G401.6 (cell line): ENCODE results near the gene IL17C.
"Not testable (repeated sequence)": the region's sequence is repeated elsewhere in the genome, so short reads cannot be mapped to it uniquely, and the experiment has no call there.

ENCODE experiments used
- FAIRE-seq: peaks from 2 replicates; lab custom pipeline; 2012; peaks lifted over from hg19 to GRCh38; lab: Jason Lieb, UNC

The IL17C gene

GRCh38 chr16:88661468-88661867 is 23.1 kb downstream of the IL17C start:
- FAIRE-seq, result no peak

- FAIRE-seq, result no peak
Observed at GRCh38 chr16:88662222-88662842, 24.0 kb downstream of the IL17C start.

DNA sequence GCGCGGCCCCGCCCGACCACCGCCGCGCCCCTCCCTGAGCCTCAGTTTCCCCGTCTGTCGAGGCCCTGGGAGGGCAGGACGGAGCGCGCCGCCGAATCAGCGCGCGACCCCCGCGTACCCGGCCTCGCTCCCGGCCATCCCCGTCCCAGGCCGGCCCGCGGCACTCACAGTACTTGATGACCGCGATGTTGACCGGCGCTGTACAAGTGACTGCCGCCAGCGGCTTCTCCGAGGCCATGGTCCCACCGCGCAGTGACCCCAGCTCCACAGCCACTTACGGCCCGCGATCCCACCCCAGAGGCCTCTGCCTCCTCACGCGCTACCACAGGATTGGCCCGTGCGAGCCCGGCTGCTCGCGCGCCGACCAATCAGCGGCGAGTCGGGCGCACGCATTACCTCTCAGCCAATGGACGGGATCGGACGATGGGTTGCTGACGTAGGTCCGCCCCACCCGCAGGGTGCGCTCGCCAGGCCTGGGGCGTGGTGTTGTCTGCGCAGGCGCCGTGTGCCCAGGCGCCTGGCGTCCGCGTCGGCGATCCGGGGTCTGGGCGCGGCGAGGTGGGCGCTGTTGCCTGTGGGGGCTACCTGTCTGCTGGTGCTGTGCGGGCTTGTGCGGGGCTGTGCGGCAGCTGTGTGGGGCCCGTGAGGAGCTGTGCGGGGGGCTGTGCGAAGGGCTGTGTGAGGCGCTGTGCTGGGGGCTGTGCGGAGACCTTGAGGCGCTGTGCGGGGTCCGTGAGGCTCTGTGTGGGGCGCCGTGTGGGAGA is 24.7 kb downstream of the IL17C start, which contains the start of gene MVD:
TSS of gene MVD (minus strand) at position 249 of the 764 bp plus-strand sequence. CDS start at position 238, 11 bp downstream.
- FAIRE-seq, result peak; percentile 96

DNA sequence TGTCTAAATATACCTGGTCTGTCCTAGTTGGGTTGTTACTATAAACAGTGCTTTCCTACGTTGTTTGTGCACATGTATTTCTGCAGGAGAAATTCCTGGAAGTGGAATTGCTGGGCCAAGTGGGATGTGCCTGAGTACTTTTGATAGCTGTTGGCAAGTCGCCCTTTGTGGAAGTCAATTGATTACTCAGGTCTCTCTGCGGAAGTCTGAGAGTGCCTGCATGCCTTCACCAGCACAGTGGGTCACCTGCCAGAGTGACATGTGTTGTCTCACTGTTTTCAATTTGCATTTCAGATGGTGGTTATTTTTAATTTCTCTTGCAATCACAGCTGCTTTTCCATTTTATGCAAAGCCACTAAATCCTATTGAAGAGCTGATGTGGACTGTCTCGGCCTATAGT is 26.8 kb downstream of the IL17C start:
- no peak for FAIRE-seq

- no peak for FAIRE-seq
Observed at GRCh38 chr16:88665570-88665969, 27.2 kb downstream of the IL17C start.

GRCh38 chr16:88667461-88667860 is 29.1 kb downstream of the IL17C start:
- no peak for FAIRE-seq

DNA sequence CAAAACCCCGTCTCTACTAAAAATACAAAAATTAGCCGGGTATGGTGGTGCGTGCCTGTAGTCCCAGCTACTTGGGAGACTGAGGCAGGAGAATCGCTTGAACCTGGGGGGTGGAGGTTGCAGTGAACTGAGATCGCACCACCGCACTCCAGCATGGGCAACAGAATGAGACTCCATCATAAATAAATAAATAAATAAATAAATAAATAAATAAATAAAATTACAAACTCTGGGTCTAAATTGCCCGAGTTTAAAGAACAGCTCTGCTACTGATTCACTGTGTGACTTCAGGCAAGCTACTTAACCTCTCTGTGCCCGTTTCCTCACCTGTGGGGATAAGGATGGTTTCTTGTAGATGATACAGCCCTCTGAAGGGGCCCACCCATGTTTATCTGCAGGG is 31.1 kb downstream of the IL17C start:
- not testable (repeated sequence) for FAIRE-seq

GRCh38 chr16:88669980-88670379 is 31.6 kb downstream of the IL17C start:
- no peak for FAIRE-seq

DNA sequence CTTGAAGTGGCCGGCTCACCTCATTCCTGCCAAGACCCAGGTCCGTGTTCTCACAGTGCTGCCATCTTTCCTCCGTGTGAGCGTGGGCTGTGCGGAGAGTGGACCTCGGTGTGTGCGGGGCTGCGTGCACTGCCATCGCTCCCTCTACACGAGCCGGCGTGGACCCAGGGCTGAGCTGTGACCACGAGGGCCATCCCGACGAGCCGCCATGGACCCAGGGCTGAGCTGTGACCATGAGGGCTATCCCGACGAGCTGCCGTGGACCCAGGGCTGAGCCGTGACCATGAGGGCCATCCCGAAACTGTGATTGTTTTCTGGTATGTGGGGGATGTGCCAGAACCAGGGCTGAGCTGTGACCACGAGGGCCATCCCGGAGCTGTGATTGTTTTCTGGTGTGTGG is 33.4 kb downstream of the IL17C start:
- no peak for FAIRE-seq

- FAIRE-seq, result no peak
Observed at GRCh38 chr16:88672776-88673175, 34.4 kb downstream of the IL17C start.

DNA sequence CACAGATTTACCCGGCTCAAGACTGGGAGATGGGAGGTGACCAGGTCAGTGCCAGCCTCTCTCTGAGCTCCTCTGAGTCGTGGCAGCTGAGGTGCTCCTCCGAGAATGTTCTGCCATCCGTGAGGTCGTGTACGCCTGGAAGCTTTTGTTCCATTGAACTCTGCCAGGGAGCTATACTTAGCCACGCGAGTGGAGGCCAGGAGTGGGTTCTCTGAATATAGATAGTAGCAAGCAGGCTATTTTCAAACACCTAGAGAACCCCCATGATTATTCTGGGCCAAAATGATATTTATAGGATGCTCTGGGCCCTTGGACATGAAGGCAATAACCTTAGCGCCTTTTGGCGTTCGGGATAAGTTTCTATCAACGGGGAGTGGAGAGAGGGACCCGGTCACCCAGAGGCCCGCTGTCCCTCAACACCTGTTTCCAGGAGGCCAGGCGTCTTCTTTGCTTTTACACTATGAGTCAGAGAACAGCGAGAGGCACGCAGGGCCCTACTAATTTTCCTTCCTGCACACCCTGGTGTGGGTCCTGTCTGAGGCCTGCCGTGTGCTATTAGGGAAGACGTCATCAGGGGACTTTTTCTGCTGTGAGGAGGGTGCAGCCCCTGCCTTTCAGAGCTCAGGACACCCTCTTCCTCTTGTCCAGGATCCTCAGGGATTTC is 35.5 kb downstream of the IL17C start:
- FAIRE-seq, result no peak

DNA sequence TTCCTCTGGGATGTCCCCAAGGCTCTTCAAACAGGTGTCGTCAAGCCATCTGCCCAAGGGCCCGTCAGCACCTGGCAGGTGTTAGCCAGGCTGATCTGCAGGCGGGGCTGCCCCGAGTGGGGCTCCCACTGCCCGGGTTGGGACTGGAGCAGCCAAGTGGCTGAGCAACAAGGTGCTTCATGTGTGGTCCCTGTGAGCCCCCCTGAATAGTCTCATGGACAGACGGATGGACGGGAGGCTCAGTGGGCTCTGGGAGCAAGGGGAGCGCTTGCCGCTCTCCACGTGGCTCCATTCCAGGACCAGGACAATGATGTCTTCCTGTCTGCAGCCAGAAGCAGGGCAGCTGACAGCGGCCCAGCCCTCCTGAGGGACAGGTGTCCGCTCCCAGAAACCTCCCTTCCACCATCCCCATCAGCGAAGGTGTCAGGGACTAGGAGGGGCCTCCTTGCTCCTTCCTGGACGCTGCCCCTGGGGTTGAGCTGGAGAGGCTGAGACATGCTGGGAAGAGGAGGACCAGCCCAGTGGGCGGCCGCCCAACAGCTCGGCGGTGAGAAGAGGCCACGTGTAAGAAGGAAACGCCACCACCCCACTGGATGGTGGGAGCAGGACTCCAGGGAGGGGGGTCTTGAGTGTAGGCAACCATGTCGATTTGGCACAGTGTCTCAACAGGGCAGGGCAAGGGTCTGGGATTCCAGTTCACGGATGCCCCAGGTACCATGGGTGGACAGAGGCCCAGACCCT is 38.3 kb downstream of the IL17C start:
- no peak for FAIRE-seq

DNA sequence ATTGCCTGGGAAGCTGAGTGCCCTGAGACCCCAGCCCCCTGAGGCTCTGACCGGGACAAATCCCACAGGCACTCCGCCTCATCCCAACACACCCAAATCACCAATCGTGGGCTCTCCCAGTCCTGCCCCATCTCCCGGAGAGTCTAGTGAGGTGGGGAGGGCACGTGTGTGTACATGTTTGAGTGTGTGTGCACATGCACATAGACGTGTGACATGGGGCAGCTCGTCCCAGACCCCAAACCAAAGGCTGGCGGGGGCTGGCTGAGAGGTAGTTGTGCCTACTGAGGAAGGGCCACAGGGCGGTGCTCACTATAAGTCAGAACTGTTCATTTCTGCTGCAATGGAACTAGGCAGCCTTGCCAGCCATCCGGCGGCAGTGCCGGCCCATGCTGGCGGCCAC is 39.3 kb downstream of the IL17C start:
- no peak for FAIRE-seq

DNA sequence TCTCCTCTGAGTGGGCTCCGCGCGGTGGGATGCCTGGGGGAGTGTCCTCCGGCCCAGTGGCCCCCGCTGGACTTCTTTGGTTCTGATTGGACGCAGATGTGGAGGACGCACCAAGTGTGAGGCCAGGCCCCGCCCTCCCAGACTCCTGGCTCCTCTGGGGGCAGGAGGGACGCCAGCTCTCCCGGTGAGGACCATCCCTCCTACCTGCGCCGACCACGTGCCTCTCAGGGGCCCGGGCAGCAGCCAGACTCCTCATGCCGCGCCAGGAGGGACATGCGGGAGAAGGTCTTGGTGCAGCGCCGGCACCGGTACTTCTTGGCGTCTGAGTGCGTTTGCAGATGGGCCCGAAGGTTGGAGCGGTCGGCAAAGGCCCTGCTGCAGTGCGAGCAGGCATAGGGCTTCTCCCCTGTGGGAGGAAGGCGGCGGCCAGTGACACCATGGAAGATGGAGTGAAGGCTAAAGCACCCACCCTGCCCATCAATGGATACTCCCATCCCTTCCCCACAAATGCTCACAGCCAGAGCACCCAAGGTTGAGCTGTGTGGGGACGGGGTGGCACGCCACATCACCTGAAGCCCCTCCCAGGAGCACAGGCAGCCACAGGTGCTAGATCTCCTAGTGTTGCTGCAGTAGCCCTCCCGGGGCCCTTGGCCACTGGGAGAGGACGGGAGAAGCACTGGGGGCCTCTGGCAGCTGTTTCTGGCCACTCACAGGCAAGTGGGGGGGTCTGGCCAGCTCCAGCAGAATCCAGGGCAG is 40.0 kb downstream of the IL17C start:
- FAIRE-seq, result no peak

DNA sequence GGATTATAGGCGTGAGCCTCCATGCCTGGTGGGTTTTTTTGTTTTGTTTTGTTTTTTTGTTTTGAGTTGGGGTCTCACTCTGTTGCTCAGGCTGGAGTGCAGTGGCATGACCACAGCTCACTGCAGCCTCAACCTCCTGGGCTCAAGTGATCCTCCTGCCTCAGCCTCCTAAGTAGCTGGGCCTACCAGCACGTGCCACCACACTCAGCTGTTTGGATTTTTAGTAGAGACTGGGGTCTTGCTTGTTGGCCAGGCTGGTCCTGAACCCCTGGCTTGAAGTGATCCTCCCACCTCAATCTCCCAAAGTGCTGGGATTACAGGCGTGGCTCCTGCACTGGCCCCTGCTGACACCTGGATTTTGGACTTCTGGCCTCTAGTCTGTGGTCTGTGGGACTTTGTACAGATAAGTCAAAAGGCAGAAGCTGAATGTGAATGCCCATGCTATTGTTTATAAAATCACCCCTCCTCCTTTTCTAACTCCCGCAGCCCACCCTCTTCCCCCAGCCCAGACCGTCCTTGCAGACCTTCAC is 42.2 kb downstream of the IL17C start:
- FAIRE-seq, result no peak

- FAIRE-seq, result no peak
Observed at GRCh38 chr16:88681084-88681680, 42.8 kb downstream of the IL17C start.

DNA sequence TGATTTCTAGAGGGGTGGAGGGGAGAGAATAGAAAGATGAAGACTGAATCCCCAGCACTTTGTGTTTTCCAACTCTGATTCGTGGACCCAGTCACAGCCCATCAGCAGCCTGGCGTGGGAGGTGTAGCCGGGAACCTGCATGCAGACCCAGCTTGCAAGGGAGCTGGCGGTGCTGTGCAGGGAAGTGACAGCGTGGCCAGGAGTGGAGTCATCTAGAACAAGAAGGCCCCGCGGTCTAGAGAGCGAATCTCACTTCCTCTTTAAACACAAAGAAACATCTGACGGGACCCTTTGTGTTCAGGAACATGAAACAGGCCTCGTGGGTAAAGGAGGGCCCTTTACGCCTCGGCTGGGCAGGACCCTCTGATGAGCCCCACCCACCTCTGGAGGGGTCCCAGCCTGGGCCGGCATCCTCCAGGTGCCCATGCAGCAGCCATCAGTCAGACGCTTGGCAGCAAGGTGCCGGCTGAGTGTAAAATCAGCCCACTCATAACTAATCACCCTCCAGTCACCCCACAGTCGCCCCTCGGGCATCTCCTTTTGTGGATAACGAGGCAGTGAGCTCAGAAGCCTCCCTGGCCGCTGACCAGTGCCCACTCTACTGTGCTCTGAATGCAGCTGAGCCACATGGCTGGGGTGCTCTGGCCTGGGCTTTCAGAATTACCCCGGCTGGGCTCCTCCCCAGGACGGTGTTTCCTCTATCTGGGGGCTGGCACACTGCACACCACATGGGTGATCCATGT is 43.5 kb downstream of the IL17C start:
- no peak for FAIRE-seq

DNA sequence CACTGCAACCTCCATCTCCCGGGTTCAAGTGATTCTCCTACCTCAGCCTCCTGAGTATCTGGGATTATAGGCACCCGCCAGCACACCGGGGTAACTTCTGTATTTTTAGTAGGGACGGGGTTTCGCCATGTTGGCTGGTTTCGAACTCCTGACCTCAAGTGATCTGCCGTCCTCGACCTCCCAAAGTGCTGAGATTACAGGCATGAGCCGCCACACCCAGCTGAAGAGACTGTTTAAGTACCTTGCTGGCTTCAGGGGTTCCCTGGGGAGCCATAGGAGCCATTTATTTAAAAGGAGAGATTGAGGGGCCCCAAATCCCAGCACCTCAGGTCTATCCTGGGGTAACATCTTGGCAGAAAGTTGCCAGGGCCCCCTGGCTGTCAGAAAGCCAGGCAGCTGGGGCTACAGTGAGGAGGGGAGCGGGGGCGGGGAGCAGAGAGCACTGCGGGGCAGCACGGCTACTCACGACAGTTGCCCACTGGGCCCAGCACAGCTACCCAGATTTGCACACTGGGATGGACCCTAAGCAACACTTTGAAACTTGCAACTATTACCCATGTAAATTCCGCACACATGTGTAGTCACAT is 46.3 kb downstream of the IL17C start:
- FAIRE-seq, result no peak

- FAIRE-seq, result no peak
Observed at GRCh38 chr16:88685156-88686061, 47.0 kb downstream of the IL17C start.
